Vagina (tissue), 2 donors: ENCODE measurements around the gene HADHA.

Source experiments
- CTCF ChIP-seq, 3 experiments: fragments of 450-650 bp in 2 of 3; fragments of 200-600 bp in 1 of 3; sonication (generic) in 1 of 3; IDR thresholded peaks; one replicate each; pipeline ENCODE4 v1.5.1; 2017 to 2019; ENCODE audit warnings: antibody characterized with exemption in 3 of 3, mild to moderate bottlenecking in 2 of 3, moderate library complexity in 2 of 3
- POLR2A ChIP-seq, 2 donors: fragments of 450-650 bp; IDR thresholded peaks; one replicate each; pipeline ENCODE4 v1.6.1; 2017; ENCODE audit warnings: antibody characterized with exemption in 2 of 2, mild to moderate bottlenecking in 2 of 2, moderate library complexity in 2 of 2
- POLR2AphosphoS5 ChIP-seq, 2 donors: sonication (generic); formaldehyde crosslinking; IDR thresholded peaks; one replicate each; pipeline ENCODE4 v1.9.0; 2017; ENCODE audit warnings: antibody characterized with exemption in 2 of 2, mild to moderate bottlenecking in 2 of 2, low read depth in 1 of 2; ENCODE audit not compliant: insufficient read depth in 1 of 2

DNA sequence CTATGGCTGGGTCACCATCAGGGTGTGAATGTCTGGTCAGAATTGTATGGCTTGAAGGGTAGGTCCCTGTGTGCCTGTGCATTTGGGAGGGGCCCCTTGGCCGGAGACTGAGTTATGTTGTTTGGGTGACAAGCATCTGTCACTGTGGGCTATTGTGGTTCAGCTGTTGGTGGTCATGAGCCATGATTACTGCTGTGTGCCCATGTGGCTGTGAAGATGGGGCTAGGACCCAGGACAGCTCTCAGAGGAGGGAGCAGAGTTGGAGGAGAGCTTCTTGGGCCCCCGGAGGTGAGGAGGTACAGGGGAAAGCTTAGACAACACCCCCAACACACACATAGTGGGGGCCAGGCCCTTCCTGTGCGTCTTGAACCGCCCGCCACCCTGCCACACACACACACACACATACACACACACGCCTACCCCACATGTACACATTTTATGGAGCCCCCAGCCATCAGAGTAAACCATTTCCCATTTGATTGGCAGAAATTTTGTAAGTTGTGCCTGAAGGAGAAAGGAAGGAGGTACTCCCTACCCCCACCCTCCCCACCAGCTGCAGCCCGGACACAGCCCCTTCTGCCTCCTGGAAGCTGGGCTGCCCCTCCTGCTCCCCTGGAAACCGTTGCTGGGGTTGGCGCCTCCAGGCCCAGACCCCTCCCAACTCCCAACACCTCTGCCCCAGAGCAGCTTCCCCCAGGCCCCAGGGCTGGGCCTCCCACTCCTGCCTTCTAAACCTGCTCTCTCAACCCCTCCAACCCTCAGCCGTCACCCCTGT is 69.6 kb downstream of the HADHA start:
- TF ChIP-seq POLR2A (IDR thresholded peaks at IDR 0.05) = no peak
- TF ChIP-seq CTCF (IDR thresholded peaks at IDR 0.05) = no peak
- no peak for TF ChIP-seq POLR2AphosphoS5 (IDR thresholded peaks at IDR 0.05; ENCODE audit: insufficient read depth in 1 of 2, low read depth in 1 of 2)
